Measurements from ENCODE around the gene FABP1.

- TF ChIP-seq CTCF (IDR thresholded peaks at IDR 0.05 in 4 of 5, conservative IDR thresholded peaks at IDR 0.05 in 1 of 5) (no peak), POLR2A (IDR thresholded peaks at IDR 0.05) (peak; percentile 53 to 69)
Observed at GRCh38 chr2:88165332-88166003, 37.6 kb upstream of the FABP1 start.
